Left lung (tissue), 10 donors: ENCODE measurements around the gene NFIA. TPM values are rescaled to one million over a fixed set of nuclear protein-coding genes. Genes with fewer than 3 reads are reported as not detected.

ENCODE experiments used
- ATAC-seq: fragments of 200-7000 bp; cut with Tn5 transposase; one replicate; pipeline ENCODE4 v1.9.1; 2020; ENCODE audit warnings: moderate library complexity
- DNase-seq, 4 donors: peaks; one replicate each; pipeline ENCODE4 v3.0.0-alpha.2; 2013 to 2020
- H3K27ac ChIP-seq, 2 donors: fragments of 200-600 bp; sonication (generic) in 1 of 2; one replicate each; pipeline versions ENCODE4 v1.5.0 to v1.8.0; 2020 to 2021
- H3K27me3 ChIP-seq, 2 donors: fragments of 200-600 bp; sonication (generic) in 1 of 2; one replicate each; pipeline versions ENCODE4 v1.5.0 to v1.8.0; 2020 to 2021
- H3K36me3 ChIP-seq, 2 donors: fragments of 200-600 bp; sonication (generic) in 1 of 2; one replicate each; pipeline versions ENCODE4 v1.5.0 to v1.8.0; 2020 to 2021
- H3K4me1 ChIP-seq, 2 donors: fragments of 200-600 bp; one replicate each; pipeline ENCODE4 v1.8.0; 2021
- H3K4me3 ChIP-seq, 2 donors: fragments of 200-600 bp; sonication (generic) in 1 of 2; one replicate each; pipeline versions ENCODE4 v1.5.0 to v1.8.0; 2020 to 2021; ENCODE audit warnings: mild to moderate bottlenecking in 1 of 2
- H3K9me3 ChIP-seq, 2 donors: fragments of 200-600 bp; sonication (generic) in 1 of 2; one replicate each; pipeline versions ENCODE4 v1.5.0 to v1.8.0; 2020 to 2021
- intact Hi-C, 2 donors: fragments of 100-400 bp; cut with DNase I; formaldehyde crosslinking; loops; one replicate each; pipeline versions ENCODE4 v1.11.2 to v1.14.2; 2022
- polyA plus RNA-seq, 6 donors: library from polyadenylated mRNA; unstranded; fragments of 120-200 nt; gene quantifications; one replicate each; pipeline ENCODE4 v1.2.1, GENCODE V29; 2013; ENCODE audit not compliant: insufficient read length in 6 of 6
- total RNA-seq, 2 donors: library from RNA; stranded (reverse); fragmentation: NEBNext Ultra II Directional; extraction: Animal tissue kit (Norgen Biotek cat#: 25700); gene quantifications; one replicate each; pipeline ENCODE4 v1.2.1, GENCODE V29; 2021
- TF ChIP-seq, protein P1 (sequence below), 2 donors: fragments of 200-600 bp; sonication (generic) in 1 of 2; IDR thresholded peaks; one replicate each; pipeline versions ENCODE4 v1.5.0 to v1.8.0; 2021; ENCODE audit warnings: antibody characterized with exemption in 2 of 2
- donor health status: DM: no; HTN: yes; CAD: no.
- donor health status: DM: no; HTN: no; CAD: no.

NFIA gene
- total and polyA plus RNA-seq, 8 donors = 30.4 to 60.7 (median 37.6) TPM

DNA sequence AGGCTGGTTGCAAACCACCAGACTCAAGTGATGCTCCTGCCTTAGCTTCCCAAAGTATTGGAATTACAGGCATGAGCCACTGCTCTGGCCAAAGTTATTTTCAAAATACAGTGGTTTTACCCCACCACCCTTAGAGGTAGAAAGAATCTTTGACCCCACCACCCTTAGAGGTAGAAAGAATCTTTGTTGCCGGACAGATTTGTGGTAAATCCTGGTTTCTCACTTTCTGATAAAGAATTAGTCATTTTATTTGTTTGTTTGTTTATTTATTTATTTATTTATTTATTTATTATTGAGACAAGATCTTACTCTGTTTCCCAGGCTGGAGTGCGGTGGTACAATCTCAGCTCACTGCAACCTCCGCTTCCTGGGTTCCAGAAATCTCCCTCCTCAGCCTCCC, 55.9 kb downstream of the NFIA start:
- ATAC-seq = no peak
- Histone ChIP-seq H3K36me3 (no peaks in the 10 kb centered on the region), H3K27me3 (no peaks in the 10 kb centered on the region), H3K27ac (no peak overlapping the region), H3K4me1 (peaks cover 10 to 47% of the 10 kb centered on the region in 2 donors), H3K9me3 (no peaks in the 10 kb centered on the region), H3K4me3 (no peak overlapping the region)
- DNase-seq = no peak
- intact Hi-C loops = no loop called here
- TF ChIP-seq, protein P1, sequence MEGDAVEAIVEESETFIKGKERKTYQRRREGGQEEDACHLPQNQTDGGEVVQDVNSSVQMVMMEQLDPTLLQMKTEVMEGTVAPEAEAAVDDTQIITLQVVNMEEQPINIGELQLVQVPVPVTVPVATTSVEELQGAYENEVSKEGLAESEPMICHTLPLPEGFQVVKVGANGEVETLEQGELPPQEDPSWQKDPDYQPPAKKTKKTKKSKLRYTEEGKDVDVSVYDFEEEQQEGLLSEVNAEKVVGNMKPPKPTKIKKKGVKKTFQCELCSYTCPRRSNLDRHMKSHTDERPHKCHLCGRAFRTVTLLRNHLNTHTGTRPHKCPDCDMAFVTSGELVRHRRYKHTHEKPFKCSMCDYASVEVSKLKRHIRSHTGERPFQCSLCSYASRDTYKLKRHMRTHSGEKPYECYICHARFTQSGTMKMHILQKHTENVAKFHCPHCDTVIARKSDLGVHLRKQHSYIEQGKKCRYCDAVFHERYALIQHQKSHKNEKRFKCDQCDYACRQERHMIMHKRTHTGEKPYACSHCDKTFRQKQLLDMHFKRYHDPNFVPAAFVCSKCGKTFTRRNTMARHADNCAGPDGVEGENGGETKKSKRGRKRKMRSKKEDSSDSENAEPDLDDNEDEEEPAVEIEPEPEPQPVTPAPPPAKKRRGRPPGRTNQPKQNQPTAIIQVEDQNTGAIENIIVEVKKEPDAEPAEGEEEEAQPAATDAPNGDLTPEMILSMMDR (IDR thresholded peaks at IDR 0.05) = no peak

- ATAC-seq = peak; percentile 27
- no peaks in the 10 kb centered on the region for H3K27me3 ChIP-seq
- TF ChIP-seq, protein P1 (IDR thresholded peaks at IDR 0.05) = no peak
- H3K36me3 ChIP-seq = no peaks in the 10 kb centered on the region
- DNase-seq = no peak
- no peaks in the 10 kb centered on the region for H3K9me3 ChIP-seq
- no peak overlapping the region for H3K27ac ChIP-seq
- no peak overlapping the region for H3K4me3 ChIP-seq
- intact Hi-C loops = no loop called here
- H3K4me1 ChIP-seq = peaks cover 9 to 43% of the 10 kb centered on the region in 2 donors
Measured at GRCh38 chr1:61138921-61139774, 56.8 kb downstream of the NFIA start.

DNA sequence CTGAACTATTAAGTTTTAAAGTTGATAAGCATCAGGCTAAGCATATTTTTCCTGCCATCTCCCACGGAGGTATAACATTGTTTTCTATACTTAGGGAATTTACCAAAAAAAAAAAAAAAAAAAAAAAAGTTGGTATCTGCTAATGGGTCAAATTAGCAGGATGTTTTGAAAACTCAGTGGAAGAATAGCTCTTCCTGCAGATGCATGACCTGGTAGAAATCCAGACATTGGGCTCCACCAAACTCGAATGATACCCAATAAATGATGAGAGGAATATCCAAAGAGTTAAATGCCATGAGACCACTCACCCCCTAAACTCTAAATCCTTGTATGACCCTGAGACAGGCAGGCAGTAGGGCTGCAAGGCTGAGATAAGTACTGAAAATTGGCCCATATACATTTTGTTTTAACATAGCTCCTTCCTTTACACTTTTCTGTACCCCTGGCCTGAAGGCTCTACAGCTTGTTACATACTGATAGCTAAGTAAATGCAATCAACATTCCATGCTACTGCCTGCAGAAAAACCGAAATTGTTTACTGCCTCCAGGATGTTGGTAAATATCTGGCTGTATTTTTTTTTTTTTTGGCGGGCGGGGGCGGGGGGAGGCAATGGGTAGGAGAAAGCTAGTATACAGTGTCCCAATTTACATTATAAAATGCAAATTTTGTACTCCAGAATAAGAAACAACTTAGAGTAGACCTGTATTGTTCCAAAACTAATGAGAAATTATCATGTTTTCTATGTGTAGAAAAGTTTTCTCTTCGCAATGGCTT, 57.6 kb downstream of the NFIA start:
- intact Hi-C loops = no loop called here
- no peak overlapping the region for H3K27ac ChIP-seq
- ATAC-seq (no peak), DNase-seq (no peak)
- TF ChIP-seq, protein P1 (IDR thresholded peaks at IDR 0.05) = no peak
- H3K27me3 ChIP-seq = no peaks in the 10 kb centered on the region
- H3K4me1 ChIP-seq = peaks cover 9 to 43% of the 10 kb centered on the region in 2 donors
- H3K9me3 ChIP-seq = no peaks in the 10 kb centered on the region
- H3K4me3 ChIP-seq = no peak overlapping the region
- H3K36me3 ChIP-seq = no peaks in the 10 kb centered on the region

DNA sequence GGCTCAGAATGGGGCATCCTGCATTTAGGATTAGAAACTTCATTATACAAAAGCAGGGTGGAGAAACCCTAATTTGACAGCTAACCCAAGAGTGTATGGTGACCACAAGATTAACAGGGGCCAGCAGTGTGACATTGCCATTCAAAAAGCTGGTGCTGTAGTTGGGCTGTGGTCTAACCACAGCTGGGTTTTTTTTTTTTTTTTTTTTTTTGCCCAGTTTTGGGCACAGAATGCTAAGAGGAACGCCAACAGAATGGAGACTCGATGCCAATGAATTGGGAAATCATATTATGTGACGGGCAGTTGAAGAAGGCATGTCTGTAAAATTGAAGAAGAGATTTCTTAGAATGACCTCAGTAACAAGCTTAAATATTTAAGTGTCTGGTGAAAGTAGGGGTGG, 58.4 kb downstream of the NFIA start:
- Histone ChIP-seq H3K27ac (no peak overlapping the region), H3K4me1 (peaks cover 9 to 43% of the 10 kb centered on the region in 2 donors), H3K4me3 (no peak overlapping the region), H3K27me3 (no peaks in the 10 kb centered on the region), H3K9me3 (no peaks in the 10 kb centered on the region), H3K36me3 (no peaks in the 10 kb centered on the region)
- no peak for ATAC-seq
- intact Hi-C loops = no loop called here
- TF ChIP-seq, protein P1 (IDR thresholded peaks at IDR 0.05) = no peak
- DNase-seq = no peak
